Spleen (tissue), 7 donors: ENCODE measurements around the gene ST7.

Source experiments
- CTCF ChIP-seq, 11 experiments: fragments of 200-600 bp in 7 of 11; fragments of 450-650 bp in 4 of 11; sonication (generic) in 4 of 11; IDR thresholded peaks in 8 of 11; conservative IDR thresholded peaks in 3 of 11; 1 replicate in 7 of 11; 2 replicates in 4 of 11; pipeline versions ENCODE4 v1.4.0 to v1.8.0; 2016 to 2021; ENCODE audit warnings: antibody characterized with exemption in 11 of 11, inconsistent platforms in 4 of 11, mild to moderate bottlenecking in 1 of 11
- POLR2A ChIP-seq, 3 donors: fragments of 450-650 bp; IDR thresholded peaks; one replicate each; pipeline ENCODE4 v1.5.1; 2017; ENCODE audit warnings: antibody characterized with exemption in 3 of 3, mild to moderate bottlenecking in 1 of 3
- donor health status: DM: no; HTN: no; CAD: no; lungs with moderate emphysema.
- donor health status: DM: no; HTN: no; CAD: no.
- donor health status: DM: no; HTN: no; CAD: no.

- no peak for TF ChIP-seq CTCF (IDR thresholded peaks at IDR 0.05 in 8 of 11, conservative IDR thresholded peaks at IDR 0.05 in 3 of 11)
- TF ChIP-seq POLR2A (IDR thresholded peaks at IDR 0.05): no peak
Measured at GRCh38 chr7:117111535-117111934, 158.2 kb downstream of the ST7 start.
